Measurements from ENCODE around the gene CCDC73. TPM values are rescaled to one million over a fixed set of nuclear protein-coding genes. Genes with fewer than 3 reads are reported as not detected.

The CCDC73 gene
- total RNA-seq, 2 experiments from 2014 or later, result not detected

Other genes starting within 250 kb of the CCDC73 start
- gene EIF3M, start 210.8 kb downstream of the CCDC73 start, total RNA-seq, result 100 to 1,000 TPM; 342 to 358 TPM
- gene PRRG4, start 35.3 kb upstream of the CCDC73 start, total RNA-seq, result under 1 TPM; 0.15 to 0.19 TPM
- gene QSER1, start 98.1 kb upstream of the CCDC73 start, total RNA-seq, result 10 to 100 TPM; 10.1 to 12.3 TPM
- gene DEPDC7, start 221.2 kb upstream of the CCDC73 start, total RNA-seq, result 1 to 10 TPM; 2.2 to 2.5 TPM
- gene TCP11L1, start 244.9 kb upstream of the CCDC73 start, total RNA-seq, result 1 to 10 TPM; 4.8 to 5.7 TPM